Ishikawa (cell line): ENCODE measurements around the gene PDCD6IP.

Experiments
- CEBPB ChIP-seq: IDR thresholded peaks from 2 replicates; pipeline ENCODE4 v1.6.1; 2012
- CREB1 ChIP-seq: IDR thresholded peaks from 2 replicates; pipeline ENCODE4 v1.6.1; 2012; ENCODE audit warnings: low read depth
- EGR1 ChIP-seq: IDR thresholded peaks from 2 replicates; pipeline ENCODE4 v1.6.1; 2012
- EP300 ChIP-seq: IDR thresholded peaks from 2 replicates; pipeline ENCODE4 v1.6.1; 2012; ENCODE audit warnings: borderline replicate concordance
- FOXM1 ChIP-seq: IDR thresholded peaks from 2 replicates; pipeline ENCODE4 v1.6.1; 2012; ENCODE audit warnings: low read depth, borderline replicate concordance
- MAX ChIP-seq: IDR thresholded peaks from 2 replicates; pipeline ENCODE4 v1.6.1; 2012
- NFIC ChIP-seq: IDR thresholded peaks from 2 replicates; pipeline ENCODE4 v1.6.1; 2012
- RAD21 ChIP-seq: IDR thresholded peaks from 2 replicates; pipeline ENCODE4 v1.6.1; 2012; ENCODE audit warnings: low read depth
- REST ChIP-seq: IDR thresholded peaks from 2 replicates; pipeline ENCODE4 v1.6.1; 2012; ENCODE audit warnings: low read depth, mild to moderate bottlenecking
- TAF1 ChIP-seq: IDR thresholded peaks from 2 replicates; pipeline ENCODE4 v1.6.1; 2012; ENCODE audit warnings: low read depth, mild to moderate bottlenecking
- TCF12 ChIP-seq: IDR thresholded peaks from 2 replicates; pipeline ENCODE4 v1.6.1; 2012; ENCODE audit warnings: low read depth
- TEAD4 ChIP-seq: IDR thresholded peaks from 2 replicates; pipeline ENCODE4 v1.6.1; 2012
- USF1 ChIP-seq: IDR thresholded peaks from 2 replicates; pipeline ENCODE4 v1.6.1; 2012
- YY1 ChIP-seq: IDR thresholded peaks from 2 replicates; pipeline ENCODE4 v1.6.1; 2012; ENCODE audit warnings: low read depth
- ZBTB7A ChIP-seq: IDR thresholded peaks from 2 replicates; pipeline ENCODE4 v1.6.1; 2012; ENCODE audit warnings: low read depth

Gene PDCD6IP

GRCh38 chr3:33807191-33807590 is 8.8 kb downstream of the PDCD6IP start:
- TF ChIP-seq REST = no peak
- no peak for TF ChIP-seq EGR1
- TF ChIP-seq TAF1 = no peak
- TF ChIP-seq RAD21 = no peak
- no peak for TF ChIP-seq TCF12
- TF ChIP-seq ZBTB7A = no peak
- no peak for TF ChIP-seq NFIC
- no peak for TF ChIP-seq FOXM1
- TF ChIP-seq CREB1 = no peak
- no peak for TF ChIP-seq MAX
- TF ChIP-seq EP300 = no peak
- no peak for TF ChIP-seq TEAD4
- TF ChIP-seq YY1 = no peak
- no peak for TF ChIP-seq USF1
- no peak for TF ChIP-seq CEBPB

- TF ChIP-seq ZBTB7A (no peak), YY1 (no peak), REST (no peak), MAX (no peak), CEBPB (no peak), CREB1 (no peak), NFIC (no peak), FOXM1 (no peak), EP300 (no peak), TCF12 (no peak), RAD21 (no peak), EGR1 (no peak), USF1 (no peak), TEAD4 (no peak), TAF1 (no peak)
Observed at GRCh38 chr3:33808559-33808958, 10.1 kb downstream of the PDCD6IP start.

GRCh38 chr3:33810545-33810944 is 12.1 kb downstream of the PDCD6IP start:
- TF ChIP-seq RAD21 (no peak), MAX (no peak), TAF1 (no peak), TEAD4 (no peak), YY1 (no peak), NFIC (no peak), CEBPB (no peak), USF1 (no peak), REST (no peak), CREB1 (no peak), FOXM1 (no peak), EP300 (no peak), EGR1 (no peak)

- no peak for TF ChIP-seq NFIC
- TF ChIP-seq CREB1 = no peak
- no peak for TF ChIP-seq FOXM1
- TF ChIP-seq EGR1 = no peak
- no peak for TF ChIP-seq YY1
- no peak for TF ChIP-seq REST
- TF ChIP-seq ZBTB7A = no peak
- no peak for TF ChIP-seq USF1
- no peak for TF ChIP-seq TAF1
- no peak for TF ChIP-seq EP300
- TF ChIP-seq RAD21 = no peak
Observed at GRCh38 chr3:33821989-33822388, 23.6 kb downstream of the PDCD6IP start.
